Neural progenitor cell (in vitro differentiated cells): ENCODE data around the gene SPHKAP. TPM values are rescaled to one million over a fixed set of nuclear protein-coding genes. Genes with fewer than 3 reads are reported as not detected.

Experiments
- DNase-seq: peaks from one replicate; pipeline ENCODE4 v3.0.0-alpha.2; 2016; ENCODE audit warnings: low spot score
- H2AFZ ChIP-seq: fragments of 200-600 bp; sonication (generic); replicated peaks from 2 replicates; pipeline ENCODE4 v1.6.1; 2016; ENCODE audit warnings: antibody characterized with exemption
- H3F3A ChIP-seq: fragments of 200-600 bp; sonication (generic); 2 replicates; pipeline ENCODE4 v1.6.1; 2016; ENCODE audit warnings: antibody characterized with exemption, low read depth
- H3K27ac ChIP-seq: fragments of 200-600 bp; sonication (generic); 2 replicates; pipeline ENCODE4 v1.5.1; 2016; ENCODE audit warnings: mild to moderate bottlenecking
- H3K27me3 ChIP-seq: fragments of 200-600 bp; sonication (generic); 2 replicates; pipeline ENCODE4 v1.6.1; 2016; ENCODE audit warnings: mild to moderate bottlenecking, moderate library complexity
- H3K36me3 ChIP-seq: fragments of 200-600 bp; sonication (generic); 2 replicates; pipeline ENCODE4 v1.5.1; 2016
- H3K4me1 ChIP-seq: fragments of 200-600 bp; sonication (generic); 2 replicates; pipeline ENCODE4 v1.6.1; 2016; ENCODE audit warnings: mixed run types
- H3K4me2 ChIP-seq: fragments of 200-600 bp; sonication (generic); 2 replicates; pipeline ENCODE4 v1.6.1; 2016
- H3K4me3 ChIP-seq: fragments of 200-600 bp; sonication (generic); 2 replicates; pipeline ENCODE4 v1.5.1; 2016
- H3K79me2 ChIP-seq: fragments of 200-600 bp; sonication (generic); 2 replicates; pipeline ENCODE4 v1.6.1; 2016; ENCODE audit warnings: low read depth
- H3K9ac ChIP-seq: fragments of 200-600 bp; sonication (generic); 2 replicates; pipeline ENCODE4 v1.6.1; 2016
- H3K9me3 ChIP-seq: fragments of 200-600 bp; sonication (generic); 2 replicates; pipeline ENCODE4 v1.5.1; 2016; ENCODE audit warnings: low read depth
- H4K20me1 ChIP-seq: fragments of 200-600 bp; sonication (generic); 2 replicates; pipeline ENCODE4 v1.6.1; 2016; ENCODE audit warnings: low read depth
- H3K27ac Mint-ChIP-seq: 3 replicates; pipeline ENCODE4 v1.8.0; 2021; ENCODE audit warnings: mixed read lengths
- H3K27me3 Mint-ChIP-seq: 2 replicates; pipeline ENCODE4 v1.8.0; 2022; ENCODE audit warnings: low read depth, mild to moderate bottlenecking, inconsistent platforms, moderate library complexity, mixed read lengths; ENCODE audit not compliant: insufficient read depth
- H3K36me3 Mint-ChIP-seq: 3 replicates; pipeline ENCODE4 v1.8.0; 2021; ENCODE audit warnings: mixed read lengths
- H3K4me1 Mint-ChIP-seq: 3 replicates; pipeline ENCODE4 v1.8.0; 2021; ENCODE audit warnings: mixed read lengths
- H3K4me3 Mint-ChIP-seq: 3 replicates; pipeline ENCODE4 v1.8.0; 2021; ENCODE audit warnings: mild to moderate bottlenecking, moderate library complexity, mixed read lengths
- H3K9me3 Mint-ChIP-seq: 3 replicates; pipeline ENCODE4 v1.8.0; 2020; ENCODE audit warnings: mixed read lengths
- EZH2 ChIP-seq: fragments of 200-600 bp; sonication (generic); IDR thresholded peaks from 2 replicates; pipeline ENCODE4 v1.6.1; 2017; ENCODE audit warnings: antibody characterized with exemption, mild to moderate bottlenecking, moderate library complexity
- EZH2phosphoT487 ChIP-seq: fragments of 200-600 bp; sonication (generic); IDR thresholded peaks from 2 replicates; pipeline ENCODE4 v1.6.1; 2017; ENCODE audit warnings: antibody characterized with exemption
- total RNA-seq: library from RNA; depleted of rRNA; stranded (reverse); fragments of >200 nt; gene quantifications from 2 replicates; pipeline ENCODE4 v1.2.3, GENCODE V29; 2015; ENCODE audit warnings: low replicate concordance
- TF ChIP-seq, protein P1 (sequence below): fragments of 200-600 bp; sonication (generic); IDR thresholded peaks from 2 replicates; pipeline ENCODE4 v1.5.1; 2017; ENCODE audit warnings: antibody characterized with exemption, mild to moderate bottlenecking

SPHKAP gene
- total RNA-seq, 1 donor from 2014 or later = not detected

DNA sequence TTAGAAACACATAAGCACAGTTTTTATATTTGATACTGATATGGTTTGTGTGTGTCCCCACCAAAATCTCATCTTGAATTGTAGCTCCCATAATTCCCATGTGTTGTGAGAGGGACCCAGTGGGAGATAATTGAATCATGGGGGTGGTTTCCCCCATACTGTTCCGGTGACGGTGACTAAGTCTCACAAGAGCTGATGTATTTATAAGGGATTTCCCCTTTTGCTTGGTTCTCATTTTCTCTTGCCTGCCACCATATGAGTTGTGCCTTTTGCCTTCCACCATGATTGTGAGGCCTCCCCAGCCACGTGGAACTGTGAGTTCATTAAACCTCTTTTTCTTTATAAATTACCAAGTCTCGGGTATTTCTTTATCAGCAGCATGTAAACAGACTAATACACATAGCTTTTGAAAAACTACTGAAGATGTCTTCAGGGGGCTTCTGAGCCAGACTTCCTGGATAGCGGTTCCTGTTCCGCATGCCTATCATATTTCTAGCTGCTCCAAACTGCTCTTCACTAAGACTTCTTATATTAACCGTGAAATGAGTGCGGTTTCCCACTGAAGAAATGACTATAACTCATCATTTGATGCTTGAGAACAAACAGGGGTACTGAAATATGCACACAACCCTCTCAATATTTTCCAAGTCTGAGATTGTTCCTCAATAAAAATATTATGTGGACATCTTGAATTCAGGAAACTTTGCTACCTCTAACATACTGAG is 75.8 kb downstream of the SPHKAP start:
- TF ChIP-seq, protein P1, sequence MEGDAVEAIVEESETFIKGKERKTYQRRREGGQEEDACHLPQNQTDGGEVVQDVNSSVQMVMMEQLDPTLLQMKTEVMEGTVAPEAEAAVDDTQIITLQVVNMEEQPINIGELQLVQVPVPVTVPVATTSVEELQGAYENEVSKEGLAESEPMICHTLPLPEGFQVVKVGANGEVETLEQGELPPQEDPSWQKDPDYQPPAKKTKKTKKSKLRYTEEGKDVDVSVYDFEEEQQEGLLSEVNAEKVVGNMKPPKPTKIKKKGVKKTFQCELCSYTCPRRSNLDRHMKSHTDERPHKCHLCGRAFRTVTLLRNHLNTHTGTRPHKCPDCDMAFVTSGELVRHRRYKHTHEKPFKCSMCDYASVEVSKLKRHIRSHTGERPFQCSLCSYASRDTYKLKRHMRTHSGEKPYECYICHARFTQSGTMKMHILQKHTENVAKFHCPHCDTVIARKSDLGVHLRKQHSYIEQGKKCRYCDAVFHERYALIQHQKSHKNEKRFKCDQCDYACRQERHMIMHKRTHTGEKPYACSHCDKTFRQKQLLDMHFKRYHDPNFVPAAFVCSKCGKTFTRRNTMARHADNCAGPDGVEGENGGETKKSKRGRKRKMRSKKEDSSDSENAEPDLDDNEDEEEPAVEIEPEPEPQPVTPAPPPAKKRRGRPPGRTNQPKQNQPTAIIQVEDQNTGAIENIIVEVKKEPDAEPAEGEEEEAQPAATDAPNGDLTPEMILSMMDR = no peak
- no peak for TF ChIP-seq EZH2
- no peak for TF ChIP-seq EZH2phosphoT487
- H3K4me3 Mint-ChIP-seq = no peak overlapping the region
- Histone ChIP-seq H3K9ac (no peak overlapping the region), H3K9me3 (no peaks in the 10 kb centered on the region), H2AFZ (no peak overlapping the region), H3K27ac (no peak overlapping the region), H4K20me1 (no peaks in the 10 kb centered on the region), H3K4me1 (no peaks in the 10 kb centered on the region), H3K79me2 (no peaks in the 10 kb centered on the region), H3K27me3 (no peaks in the 10 kb centered on the region), H3K36me3 (no peaks in the 10 kb centered on the region), H3F3A (no peaks in the 10 kb centered on the region), H3K4me3 (no peak overlapping the region), H3K4me2 (no peak overlapping the region)
- H3K9me3 Mint-ChIP-seq = peaks cover 3% of the 10 kb centered on the region
- H3K36me3 Mint-ChIP-seq = no peaks in the 10 kb centered on the region
- H3K27me3 Mint-ChIP-seq = no peaks in the 10 kb centered on the region
- H3K4me1 Mint-ChIP-seq = no peaks in the 10 kb centered on the region
- no peak for DNase-seq
- H3K27ac Mint-ChIP-seq = no peak overlapping the region

DNA sequence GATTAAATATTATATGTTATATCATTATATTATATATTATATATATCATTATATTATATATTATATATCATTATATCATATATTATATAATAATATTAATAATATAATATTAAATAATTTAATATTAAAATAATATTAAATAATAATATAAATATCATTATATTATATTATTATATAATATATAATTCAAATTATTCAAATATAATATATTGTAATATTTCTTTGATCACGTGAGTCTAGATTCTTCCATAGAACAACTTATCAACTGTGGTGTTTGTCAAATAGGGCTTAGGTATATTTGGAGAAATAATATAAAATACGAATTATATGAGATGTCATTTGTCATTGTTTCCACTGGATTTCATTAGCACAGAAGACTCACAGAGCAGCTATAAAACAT is 77.3 kb downstream of the SPHKAP start:
- H3K27ac Mint-ChIP-seq = no peak overlapping the region
- no peak overlapping the region for H3K27ac ChIP-seq
- H3K36me3 ChIP-seq = no peaks in the 10 kb centered on the region
- no peaks in the 10 kb centered on the region for H3K27me3 Mint-ChIP-seq
- no peak overlapping the region for H3K9ac ChIP-seq
- H3K27me3 ChIP-seq = no peaks in the 10 kb centered on the region
- no peaks in the 10 kb centered on the region for H3K4me1 ChIP-seq
- no peaks in the 10 kb centered on the region for H3K4me1 Mint-ChIP-seq
- H3K9me3 Mint-ChIP-seq = peaks cover 10% of the 10 kb centered on the region
- no peaks in the 10 kb centered on the region for H4K20me1 ChIP-seq
- H3K4me2 ChIP-seq = no peak overlapping the region
- no peak overlapping the region for H3K4me3 Mint-ChIP-seq
- TF ChIP-seq, protein P1 = no peak
- TF ChIP-seq EZH2 = no peak
- no peak for TF ChIP-seq EZH2phosphoT487
- no peak overlapping the region for H3K4me3 ChIP-seq
- H3K9me3 ChIP-seq = no peaks in the 10 kb centered on the region
- H2AFZ ChIP-seq = no peak overlapping the region
- H3K79me2 ChIP-seq = no peaks in the 10 kb centered on the region
- no peaks in the 10 kb centered on the region for H3F3A ChIP-seq
- no peaks in the 10 kb centered on the region for H3K36me3 Mint-ChIP-seq
- DNase-seq = no peak

DNA sequence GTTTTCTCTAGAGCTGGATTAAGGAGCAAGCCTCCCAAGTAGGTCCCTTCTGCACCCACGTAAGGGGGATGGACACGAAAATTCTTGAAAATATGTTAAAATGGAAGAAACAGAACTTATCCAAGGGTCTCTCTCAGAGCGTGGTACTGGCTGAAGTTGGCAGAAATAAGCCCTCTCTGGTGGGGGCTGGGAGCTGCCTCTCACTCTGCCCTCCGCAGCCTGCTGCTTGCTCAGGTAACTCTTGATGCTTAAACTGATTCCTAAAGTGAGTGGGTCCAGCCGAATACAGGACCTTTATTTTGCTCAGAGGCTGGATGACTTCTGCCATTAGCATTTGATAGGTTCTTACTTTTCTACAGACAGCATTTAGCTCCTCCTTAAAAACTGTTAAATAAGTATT is 78.1 kb downstream of the SPHKAP start:
- H3K79me2 ChIP-seq = no peaks in the 10 kb centered on the region
- no peaks in the 10 kb centered on the region for H3K27me3 ChIP-seq
- no peak overlapping the region for H3K27ac Mint-ChIP-seq
- H3K27ac ChIP-seq = no peak overlapping the region
- peaks cover 12% of the 10 kb centered on the region for H3K9me3 Mint-ChIP-seq
- H3K36me3 ChIP-seq = no peaks in the 10 kb centered on the region
- H3K4me1 Mint-ChIP-seq = no peaks in the 10 kb centered on the region
- peak overlapping the region; percentile 27 for H2AFZ ChIP-seq
- no peaks in the 10 kb centered on the region for H3K27me3 Mint-ChIP-seq
- H3F3A ChIP-seq = no peaks in the 10 kb centered on the region
- no peaks in the 10 kb centered on the region for H3K9me3 ChIP-seq
- no peaks in the 10 kb centered on the region for H4K20me1 ChIP-seq
- no peak overlapping the region for H3K4me2 ChIP-seq
- H3K4me3 Mint-ChIP-seq = no peak overlapping the region
- no peak overlapping the region for H3K4me3 ChIP-seq
- no peak overlapping the region for H3K9ac ChIP-seq
- no peaks in the 10 kb centered on the region for H3K4me1 ChIP-seq
- TF ChIP-seq, protein P1 = no peak
- TF ChIP-seq EZH2 (no peak), EZH2phosphoT487 (no peak)
- no peaks in the 10 kb centered on the region for H3K36me3 Mint-ChIP-seq
- DNase-seq = no peak
